Mucosa of stomach (tissue), 1 donor: Measurements from ENCODE around the gene CFLAR.
A peak's percentile ranks its signal among the peaks of the same experiment; 100 is the strongest.

Experiments used
- H3K27me3 ChIP-seq: one replicate; pipeline ENCODE4 v1.7.0; 2013; ENCODE audit warnings: mild to moderate bottlenecking, low read length; ENCODE audit not compliant: control insufficient read depth, insufficient read depth
- H3K36me3 ChIP-seq: one replicate; pipeline ENCODE4 v1.7.0; 2013; ENCODE audit warnings: low read length; ENCODE audit not compliant: control insufficient read depth, insufficient read depth
- H3K4me1 ChIP-seq: one replicate; pipeline ENCODE4 v1.7.0; 2013; ENCODE audit warnings: mild to moderate bottlenecking, low read length; ENCODE audit not compliant: control insufficient read depth, insufficient read depth
- H3K4me3 ChIP-seq: one replicate; pipeline ENCODE4 v1.7.0; 2013; ENCODE audit warnings: low read length
- H3K9ac ChIP-seq: one replicate; pipeline ENCODE4 v1.7.0; 2013; ENCODE audit warnings: mild to moderate bottlenecking, low read length, moderate library complexity
- H3K9me3 ChIP-seq: one replicate; pipeline ENCODE4 v1.7.0; 2013; ENCODE audit warnings: mild to moderate bottlenecking, low read length, moderate library complexity; ENCODE audit not compliant: control insufficient read depth
- donor health status: Pancreatic carcinoma.

CFLAR gene

DNA sequence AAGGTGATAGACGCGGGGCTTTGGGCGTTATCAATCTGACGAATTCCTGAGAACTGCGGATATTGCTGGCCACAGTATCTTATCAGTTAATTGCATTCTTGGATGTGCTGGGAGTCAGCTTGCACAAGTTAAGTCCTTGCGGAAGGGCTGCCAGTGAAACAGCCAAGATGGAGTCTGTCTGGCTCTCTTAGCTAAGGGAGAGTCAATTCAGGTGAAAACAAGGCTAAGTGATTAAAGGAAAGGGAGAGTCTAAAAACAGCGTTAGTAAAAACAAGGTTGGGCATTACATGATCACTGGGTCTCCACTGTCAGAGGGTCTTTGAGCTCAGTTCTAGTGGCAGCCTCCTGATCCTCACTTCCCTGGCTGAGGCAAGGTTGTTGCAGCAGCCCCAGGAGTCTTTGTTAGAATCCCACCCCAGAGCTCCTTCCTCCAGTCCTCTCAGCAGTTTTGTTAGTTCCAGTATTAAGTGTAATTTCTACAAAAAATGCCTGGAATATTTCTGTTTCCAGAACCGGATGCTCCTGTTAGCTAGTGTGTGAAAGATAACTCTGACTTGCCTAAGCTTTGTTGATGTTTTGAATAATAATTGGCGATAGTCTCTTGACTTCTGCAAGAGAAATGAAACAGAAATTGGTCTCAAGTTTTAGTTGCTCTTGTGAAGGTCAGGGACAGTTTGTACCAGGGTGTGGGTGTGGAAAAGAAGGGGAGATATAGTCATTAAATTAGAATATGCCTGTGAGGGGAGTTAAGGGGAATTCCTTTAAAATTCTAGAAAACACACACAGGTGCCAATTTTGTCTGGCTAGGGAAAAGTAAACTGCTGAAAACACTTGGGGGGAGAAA is 10.6 kb downstream of the CFLAR start:
- Histone ChIP-seq H3K4me1 (peaks cover 69% of the 10 kb centered on the region), H3K4me3 (no peak overlapping the region), H3K9me3 (no peaks in the 10 kb centered on the region), H3K27me3 (no peaks in the 10 kb centered on the region), H3K36me3 (no peaks in the 10 kb centered on the region), H3K9ac (peak overlapping the region; percentile 63)

DNA sequence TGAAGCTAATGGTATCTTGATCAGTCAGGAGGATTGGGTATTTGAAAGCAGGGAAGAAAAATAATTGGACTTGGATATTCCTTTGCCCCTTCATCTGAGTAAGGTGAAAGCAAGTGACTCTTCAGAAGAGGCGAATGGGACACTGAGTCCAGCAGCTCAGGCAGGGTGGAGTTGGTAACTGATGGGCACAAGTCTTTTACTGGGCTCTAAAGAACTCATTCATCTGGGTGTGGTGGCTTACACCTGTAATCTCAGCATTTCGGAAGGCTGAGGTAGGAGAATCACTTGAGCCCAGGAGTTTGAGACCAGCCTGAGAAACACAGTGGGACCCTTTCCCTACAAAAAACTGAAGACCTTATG is 11.2 kb downstream of the CFLAR start:
- H3K27me3 ChIP-seq = no peaks in the 10 kb centered on the region
- no peak overlapping the region for H3K4me3 ChIP-seq
- no peaks in the 10 kb centered on the region for H3K9me3 ChIP-seq
- H3K36me3 ChIP-seq = no peaks in the 10 kb centered on the region
- H3K4me1 ChIP-seq = peaks cover 74% of the 10 kb centered on the region
- H3K9ac ChIP-seq = peak overlapping the region; percentile 63

DNA sequence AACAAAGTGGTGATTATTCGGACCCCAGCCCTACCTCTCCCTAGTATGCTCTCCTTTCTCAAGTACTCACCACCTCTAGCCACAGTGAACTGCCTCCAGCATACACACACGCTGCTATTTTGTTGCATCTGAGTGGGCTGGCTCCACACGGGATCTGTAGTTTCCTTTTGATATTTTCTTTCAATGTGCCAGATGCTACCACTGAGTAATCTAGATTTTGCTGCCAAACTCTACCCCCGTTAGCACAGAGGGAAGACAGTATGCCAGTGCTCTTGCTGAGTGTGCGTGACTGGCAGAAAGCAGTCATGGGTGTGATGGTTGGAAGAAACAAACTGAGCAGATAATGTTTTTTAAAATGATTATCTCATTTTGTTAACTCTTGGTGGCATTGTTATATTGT is 11.6 kb downstream of the CFLAR start:
- H3K27me3 ChIP-seq = no peaks in the 10 kb centered on the region
- peak overlapping the region; percentile 63 for H3K9ac ChIP-seq
- no peak overlapping the region for H3K4me3 ChIP-seq
- H3K36me3 ChIP-seq = no peaks in the 10 kb centered on the region
- H3K4me1 ChIP-seq = peaks cover 75% of the 10 kb centered on the region
- no peaks in the 10 kb centered on the region for H3K9me3 ChIP-seq

DNA sequence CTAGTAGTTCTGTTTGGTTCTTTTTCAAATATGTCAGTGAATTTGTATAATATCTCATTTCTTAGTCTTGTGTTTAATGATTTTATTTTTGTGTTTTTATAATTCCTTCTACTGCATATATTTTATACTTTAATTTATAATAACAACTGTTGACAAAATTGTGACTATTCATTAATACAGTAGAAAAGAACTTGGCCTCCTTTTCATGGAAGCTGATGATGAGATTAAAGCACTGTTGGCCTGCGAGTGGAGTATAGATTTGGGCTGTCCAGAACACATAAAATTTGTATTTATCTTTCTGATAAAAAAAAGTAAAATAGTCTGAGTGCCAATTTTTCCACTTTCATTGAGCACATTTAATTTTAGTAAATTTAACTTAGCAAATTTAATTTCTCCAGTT is 12.1 kb downstream of the CFLAR start:
- Histone ChIP-seq H3K4me3 (no peak overlapping the region), H3K36me3 (no peaks in the 10 kb centered on the region), H3K27me3 (no peaks in the 10 kb centered on the region), H3K4me1 (peaks cover 75% of the 10 kb centered on the region), H3K9me3 (no peaks in the 10 kb centered on the region), H3K9ac (no peak overlapping the region)

DNA sequence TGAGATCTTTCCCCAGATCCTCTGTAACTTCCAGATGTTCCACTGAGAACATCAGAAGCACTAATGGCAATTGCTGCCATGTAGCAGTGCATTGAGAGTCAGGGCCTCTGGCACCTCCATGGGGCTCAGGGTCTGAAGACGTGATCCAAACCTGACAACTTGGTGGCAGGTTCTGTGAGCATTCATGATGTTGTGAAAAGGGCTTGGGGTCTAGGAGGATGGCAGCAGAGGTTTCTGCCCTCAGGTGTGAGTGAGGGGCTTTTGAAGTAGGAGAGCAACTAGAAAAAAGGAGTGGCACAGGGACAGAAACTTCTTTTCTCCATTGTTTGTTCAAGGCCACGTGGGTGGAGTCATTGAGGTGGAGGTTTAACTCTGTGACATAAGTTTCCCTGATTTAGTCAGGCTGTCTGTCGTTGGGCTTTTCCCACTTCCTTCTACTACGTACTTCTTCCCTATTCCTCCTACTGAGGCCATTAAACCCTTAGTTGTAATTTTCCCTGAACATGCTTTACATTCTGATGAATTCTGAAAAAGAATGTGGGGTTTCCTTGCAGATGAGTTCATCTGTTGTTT is 13.1 kb downstream of the CFLAR start:
- H3K4me3 ChIP-seq = peak overlapping the region; percentile 14
- peak overlapping the region; percentile 49 for H3K9ac ChIP-seq
- peaks cover 4% of the 10 kb centered on the region for H3K36me3 ChIP-seq
- peaks cover 70% of the 10 kb centered on the region for H3K4me1 ChIP-seq
- no peaks in the 10 kb centered on the region for H3K27me3 ChIP-seq
- no peaks in the 10 kb centered on the region for H3K9me3 ChIP-seq

DNA sequence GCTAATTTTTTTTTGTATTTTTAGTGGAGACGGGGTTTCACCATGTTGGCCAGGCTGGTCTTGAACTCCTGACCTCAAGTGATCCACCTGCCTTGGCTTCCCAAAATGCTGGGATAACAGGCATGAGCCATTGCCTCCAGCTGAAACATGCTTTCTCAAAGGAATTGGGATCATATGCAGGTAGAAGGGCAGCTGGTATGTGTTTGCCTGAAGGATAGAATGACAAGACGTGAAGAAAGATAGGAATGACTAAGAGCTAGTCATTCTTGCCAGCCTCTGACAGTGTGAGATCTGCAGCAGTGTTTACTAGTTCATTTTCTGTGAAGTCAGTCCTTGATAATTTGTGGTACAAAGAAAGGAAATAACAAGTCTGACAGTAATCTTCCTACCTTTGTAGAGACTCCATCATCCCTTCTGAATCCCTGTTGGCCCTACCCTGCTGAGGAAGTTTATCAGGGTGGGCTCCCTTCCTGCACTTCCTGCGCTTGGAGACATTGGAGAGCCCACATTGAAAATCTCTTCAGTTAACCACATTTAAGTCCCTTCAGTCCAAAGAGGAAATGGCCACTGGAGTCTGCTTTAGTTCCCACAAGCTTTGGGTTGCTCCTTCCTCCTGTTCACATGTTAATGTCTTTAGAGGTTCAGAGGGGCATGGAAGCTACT is 14.7 kb downstream of the CFLAR start:
- H3K4me1 ChIP-seq = peaks cover 53% of the 10 kb centered on the region
- H3K36me3 ChIP-seq = peaks cover 4% of the 10 kb centered on the region
- H3K9ac ChIP-seq = peak overlapping the region; percentile 36

DNA sequence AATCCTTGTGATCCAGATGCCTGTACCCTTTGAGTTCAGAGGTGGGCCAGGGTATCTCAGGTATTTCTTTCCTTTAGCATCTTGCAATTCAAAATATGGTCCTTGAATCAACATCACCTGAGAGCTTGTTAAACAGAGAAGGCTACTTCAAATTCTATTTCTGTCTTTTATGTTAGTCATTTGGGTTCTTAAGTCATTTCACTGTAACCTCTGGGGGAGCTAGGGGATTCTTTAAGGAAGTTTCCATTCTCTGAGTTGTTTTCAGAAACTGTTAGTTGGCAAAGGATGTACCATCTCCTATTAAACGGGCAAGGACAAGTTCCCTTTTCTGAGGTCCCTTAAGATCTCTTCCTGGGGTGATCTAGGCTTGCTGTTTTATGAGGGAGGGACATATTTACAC is 16.6 kb downstream of the CFLAR start:
- Histone ChIP-seq H3K4me1 (peaks cover 36% of the 10 kb centered on the region), H3K27me3 (no peaks in the 10 kb centered on the region), H3K36me3 (peaks cover 10% of the 10 kb centered on the region), H3K9ac (no peak overlapping the region), H3K4me3 (no peak overlapping the region), H3K9me3 (no peaks in the 10 kb centered on the region)

More for the DNA sequence above, 14.7 kb downstream of the CFLAR start:
- H3K9me3 ChIP-seq = no peaks in the 10 kb centered on the region
- no peak overlapping the region for H3K4me3 ChIP-seq
- no peaks in the 10 kb centered on the region for H3K27me3 ChIP-seq

DNA sequence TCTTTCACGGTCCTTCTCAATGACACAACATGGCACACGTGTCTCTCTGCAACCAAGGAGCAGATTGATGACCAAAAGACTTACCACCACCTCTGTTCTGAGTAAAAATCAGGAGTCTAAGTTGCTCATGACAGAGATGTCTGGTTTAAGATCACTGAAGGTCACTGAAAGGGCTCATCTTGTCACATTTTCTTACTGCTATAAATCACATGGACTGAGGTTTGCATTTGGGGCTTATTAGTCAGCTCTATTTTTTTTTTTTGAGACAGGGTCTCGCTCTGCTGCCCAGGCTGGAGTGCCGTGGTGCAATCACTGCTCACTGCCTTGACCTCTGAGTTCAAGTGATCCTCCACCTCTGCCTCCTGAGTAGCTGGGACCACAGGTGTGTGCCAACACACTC is 19.4 kb downstream of the CFLAR start:
- Histone ChIP-seq H3K9ac (peak overlapping the region; percentile 3), H3K36me3 (peaks cover 16% of the 10 kb centered on the region)

DNA sequence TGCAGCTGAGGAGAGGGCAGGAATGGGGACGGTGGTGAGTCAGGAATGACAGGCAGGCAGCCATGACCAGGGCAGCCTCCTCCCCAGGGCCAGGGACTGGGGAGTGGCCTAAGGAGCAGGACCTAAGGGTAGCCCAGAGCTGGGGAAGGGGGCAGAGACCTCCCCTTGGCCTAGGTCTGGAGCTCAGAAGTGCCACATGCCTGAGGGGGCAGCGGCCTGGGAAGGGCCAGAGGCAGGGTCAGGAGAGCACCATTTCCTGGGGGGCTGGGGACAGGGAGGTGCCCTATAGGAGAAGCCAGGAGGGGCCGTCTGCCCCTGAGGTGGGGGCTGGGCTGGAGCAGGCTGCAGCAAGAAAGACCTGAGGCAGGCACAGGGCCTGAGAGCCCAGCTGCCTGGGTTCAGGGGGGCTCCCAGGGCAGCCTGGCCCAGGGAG is 20.9 kb downstream of the CFLAR start:
- Histone ChIP-seq H3K9ac (no peak overlapping the region), H3K4me1 (peaks cover 3% of the 10 kb centered on the region), H3K27me3 (no peaks in the 10 kb centered on the region), H3K4me3 (no peak overlapping the region), H3K9me3 (no peaks in the 10 kb centered on the region), H3K36me3 (peaks cover 16% of the 10 kb centered on the region)

More for the DNA sequence above, 19.4 kb downstream of the CFLAR start:
- H3K4me3 ChIP-seq = no peak overlapping the region
- H3K27me3 ChIP-seq = no peaks in the 10 kb centered on the region
- no peaks in the 10 kb centered on the region for H3K9me3 ChIP-seq
- H3K4me1 ChIP-seq = peaks cover 16% of the 10 kb centered on the region

DNA sequence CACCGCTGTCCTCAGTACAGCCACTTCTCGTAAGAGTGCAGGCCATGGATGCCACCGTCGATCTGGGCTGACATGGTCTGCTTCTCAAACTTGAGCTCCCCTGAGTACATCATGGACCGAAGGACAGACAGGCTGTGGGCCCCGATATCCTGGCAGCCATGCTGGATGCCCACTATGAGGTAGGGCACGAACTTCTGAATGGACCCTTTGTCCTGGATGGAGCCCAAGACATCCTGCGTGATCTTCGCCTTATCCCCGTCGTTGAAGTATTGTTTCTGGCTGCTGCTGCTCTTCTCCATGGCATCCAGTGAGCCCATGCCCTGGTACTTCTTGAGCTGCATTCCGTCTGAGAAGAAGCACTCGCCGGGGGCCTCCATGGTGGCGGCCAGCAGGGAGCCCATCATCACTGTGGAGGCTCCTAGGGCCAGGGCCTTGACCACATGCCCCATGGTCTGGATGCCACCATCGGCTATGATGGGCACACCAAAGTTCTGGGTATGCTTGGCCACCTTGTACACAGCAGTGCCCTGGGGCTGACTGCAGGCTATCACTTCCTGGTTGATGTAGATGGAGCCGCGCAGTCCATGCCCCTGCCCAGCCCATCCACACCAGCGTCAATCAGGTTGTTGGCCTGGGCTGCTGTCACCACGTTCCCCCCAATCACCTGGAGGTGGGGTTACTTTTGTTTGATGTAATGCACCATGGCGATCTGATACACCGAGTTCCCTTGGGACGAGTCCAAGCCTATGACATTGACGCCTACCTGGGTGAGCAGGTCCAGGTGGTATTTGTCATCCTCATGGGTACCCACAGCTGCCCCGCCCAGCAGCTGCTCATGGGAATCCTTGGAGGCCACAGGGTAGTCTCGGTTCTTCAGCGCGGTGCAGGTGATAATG is 21.8 kb downstream of the CFLAR start:
- no peak overlapping the region for H3K9ac ChIP-seq
- no peak overlapping the region for H3K4me3 ChIP-seq
- H3K9me3 ChIP-seq = no peaks in the 10 kb centered on the region
- H3K27me3 ChIP-seq = no peaks in the 10 kb centered on the region
- H3K4me1 ChIP-seq = no peaks in the 10 kb centered on the region
- H3K36me3 ChIP-seq = peaks cover 16% of the 10 kb centered on the region

DNA sequence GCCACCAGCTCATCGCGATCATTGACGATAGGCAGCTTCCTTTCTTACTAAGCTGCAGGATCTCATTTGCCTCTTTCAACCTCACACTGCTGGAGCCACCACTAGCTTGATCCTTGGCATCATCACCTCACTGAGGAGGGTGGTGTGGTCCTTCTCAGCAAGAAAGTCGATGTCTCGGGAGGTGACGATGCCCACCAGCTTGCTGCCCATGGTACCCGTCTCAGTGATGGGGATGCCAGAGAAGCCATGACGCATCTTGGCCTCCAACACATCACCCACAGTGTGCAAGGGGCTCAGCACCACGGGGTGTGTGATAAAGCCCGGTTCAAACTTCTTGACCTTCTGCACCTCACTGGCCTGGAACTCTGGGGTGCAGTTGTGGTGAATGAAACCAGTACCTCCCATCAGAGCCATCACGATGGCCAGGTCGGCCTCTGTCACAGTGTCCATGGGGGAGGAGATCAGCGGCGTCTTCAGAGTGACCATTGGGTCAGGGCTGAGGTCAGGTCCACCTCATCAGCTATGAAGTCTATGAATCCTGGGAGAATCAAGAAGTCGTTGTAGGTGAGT is 22.5 kb downstream of the CFLAR start:
- H3K9ac ChIP-seq = no peak overlapping the region
- H3K4me3 ChIP-seq = no peak overlapping the region
- no peaks in the 10 kb centered on the region for H3K4me1 ChIP-seq
- H3K9me3 ChIP-seq = no peaks in the 10 kb centered on the region
- H3K27me3 ChIP-seq = no peaks in the 10 kb centered on the region
- H3K36me3 ChIP-seq = peaks cover 12% of the 10 kb centered on the region
